HCT116 (cell line): Measurements from ENCODE around the gene PLEKHO2. TPM values are rescaled to one million over a fixed set of nuclear protein-coding genes. Genes with fewer than 3 reads are reported as not detected.

Experiments used
- ATAC-seq: fragments of 200-7000 bp; cut with Tn5 transposase; 2 replicates; pipeline ENCODE4 v1.9.1; 2020; ENCODE audit warnings: mild to moderate bottlenecking, moderate library complexity
- BruUV-seq: library from RNA; stranded (reverse); fragments of 400-500 nt; replicated peaks from 2 replicates; lab custom pipeline; 2021; lab: Mats Ljungman, UMichigan
- CTCF ChIA-PET: fragments of 300-600 bp; sonication (Branson Sonifier 250); formaldehyde crosslinking; loops from one replicate; lab custom pipeline; 2021; ENCODE audit warnings: antibody characterized with exemption; lab: Charles Lee
- POLR2A ChIA-PET: fragments of 300-600, 350-600 bp; sonication (Branson Sonifier 250); formaldehyde crosslinking; loops from one replicate; lab custom pipeline; 2021; ENCODE audit warnings: antibody characterized with exemption; lab: Charles Lee
- RAD21 ChIA-PET, 2 experiments: fragments of 300-600 bp; sonication (Branson Sonifier 250); formaldehyde crosslinking; loops; one replicate each; lab custom pipeline; 2023; ENCODE audit warnings: low total read pairs in 2 of 2; ENCODE audit not compliant: uncharacterized antibody in 2 of 2, unreplicated experiment in 2 of 2, low non-redundant PET in 1 of 2; lab: Charles Lee
- DNase-seq: peaks from one replicate; pipeline ENCODE4 v3.0.0-alpha.2; 2010; ENCODE audit warnings: low read depth, low spot score
- H2AFZ ChIP-seq: fragments of 200-600 bp; shearing (Covaris generic), sonication (generic); 2 replicates; pipeline ENCODE4 v1.6.1; 2017; ENCODE audit warnings: low read depth, mixed run types, mixed read lengths, antibody characterized with exemption, low read length; ENCODE audit not compliant: poor library complexity, severe bottlenecking
- H3K27ac ChIP-seq: 2 replicates; pipeline ENCODE4 v1.5.1; 2012; ENCODE audit warnings: low read depth, low read length
- H3K27me3 ChIP-seq: fragments of 200-600 bp; sonication (generic); 2 replicates; pipeline ENCODE4 v1.6.1; 2016; ENCODE audit warnings: mixed run types, low read length, mixed read lengths; ENCODE audit not compliant: insufficient read depth
- H3K36me3 ChIP-seq, 2 experiments: fragments of 200-500 bp in 1 of 2; fragments of 200-600 bp in 1 of 2; sonication (Bioruptor generic) in 1 of 2; sonication (generic) in 1 of 2; 2 replicates each; pipeline versions ENCODE4 v1.5.1 to v1.6.1; 2014 to 2016; ENCODE audit warnings: low read length in 2 of 2, inconsistent platforms in 1 of 2, mixed read lengths in 1 of 2, mixed run types in 1 of 2; ENCODE audit not compliant: insufficient read depth in 2 of 2, control insufficient read depth in 1 of 2
- H3K4me1 ChIP-seq, 2 experiments: fragments of 200-600 bp in 1 of 2; sonication (generic) in 1 of 2; 2 replicates each; pipeline versions ENCODE4 v1.5.1 to v1.6.1; 2012 to 2017; ENCODE audit warnings: low read length in 2 of 2, inconsistent platforms in 1 of 2, mild to moderate bottlenecking in 1 of 2, mixed read lengths in 1 of 2, mixed run types in 1 of 2, moderate library complexity in 1 of 2; ENCODE audit not compliant: insufficient read depth in 2 of 2, control insufficient read depth in 1 of 2
- H3K4me2 ChIP-seq: fragments of 200-600 bp; sonication (generic); 2 replicates; pipeline ENCODE4 v1.6.1; 2017; ENCODE audit warnings: mixed run types, low read length, mixed read lengths
- H3K4me3 ChIP-seq, 2 experiments: fragments of 200-600 bp in 1 of 2; sonication (generic) in 1 of 2; replicated peaks in 1 of 2; 2 replicates each; pipeline ENCODE4 v1.5.1; 2011 to 2016; ENCODE audit warnings: low read length in 2 of 2, control low read depth in 1 of 2, low read depth in 1 of 2, mild to moderate bottlenecking in 1 of 2, mixed read lengths in 1 of 2, mixed run types in 1 of 2
- H3K79me2 ChIP-seq: fragments of 200-600 bp; sonication (generic); 2 replicates; pipeline ENCODE4 v1.6.1; 2017; ENCODE audit warnings: mild to moderate bottlenecking, mixed run types, low read length, moderate library complexity, mixed read lengths; ENCODE audit not compliant: insufficient read depth
- H3K9ac ChIP-seq: fragments of 200-600 bp; sonication (generic); 2 replicates; pipeline ENCODE4 v1.6.1; 2016; ENCODE audit warnings: low read length, mixed read lengths
- H3K9me2 ChIP-seq: fragments of 200-600 bp; sonication (generic), shearing (Covaris generic); 2 replicates; pipeline ENCODE4 v1.6.1; 2017; ENCODE audit warnings: mixed run types, mild to moderate bottlenecking, moderate library complexity; ENCODE audit not compliant: insufficient read depth
- H3K9me3 ChIP-seq, 2 experiments: fragments of 200-500 bp in 1 of 2; fragments of 200-600 bp in 1 of 2; sonication (Bioruptor generic) in 1 of 2; sonication (generic) in 1 of 2; 2 replicates each; pipeline ENCODE4 v1.6.1; 2014 to 2017; ENCODE audit warnings: low read length in 2 of 2, mixed read lengths in 2 of 2, inconsistent platforms in 1 of 2, low read depth in 1 of 2, mild to moderate bottlenecking in 1 of 2, mixed run types in 1 of 2, moderate library complexity in 1 of 2; ENCODE audit not compliant: control insufficient read depth in 1 of 2, insufficient read depth in 1 of 2
- H4K20me1 ChIP-seq: fragments of 200-600 bp; sonication (generic), shearing (Covaris generic); 2 replicates; pipeline ENCODE4 v1.6.1; 2017; ENCODE audit warnings: mixed run types, mild to moderate bottlenecking, moderate library complexity; ENCODE audit not compliant: insufficient read depth
- CBX3 ChIP-seq: IDR thresholded peaks from 2 replicates; pipeline ENCODE4 v1.6.1; 2012; ENCODE audit warnings: low read depth
- ELF1 ChIP-seq: IDR thresholded peaks from 2 replicates; pipeline ENCODE4 v1.6.1; 2012; ENCODE audit warnings: low read depth, borderline replicate concordance
- SIN3A ChIP-seq: IDR thresholded peaks from 2 replicates; pipeline ENCODE4 v1.6.1; 2012; ENCODE audit warnings: low read depth
- YY1 ChIP-seq: IDR thresholded peaks from 2 replicates; pipeline ENCODE4 v1.6.1; 2011; ENCODE audit warnings: low read length, low read depth, moderate library complexity, mild to moderate bottlenecking; ENCODE audit not compliant: insufficient replicate concordance; ENCODE audit errors: extremely low read depth
- ZNF274 ChIP-seq: fragments of 200-500 bp; sonication (Bioruptor generic); IDR thresholded peaks from 2 replicates; pipeline ENCODE4 v1.6.1; 2014; ENCODE audit warnings: mild to moderate bottlenecking, low read depth, low read length, inconsistent platforms
- intact Hi-C: fragments of 100-400 bp; cut with micrococcal nuclease; formaldehyde crosslinking; loops from 2 replicates; pipeline ENCODE4 v1.10.0; 2022
- total RNA-seq: library from RNA; stranded (reverse); gene quantifications from one replicate; pipeline ENCODE4 v1.2.1, GENCODE V29; 2021; ENCODE audit not compliant: unreplicated experiment
- TF ChIP-seq, protein P1 (sequence below): IDR thresholded peaks from 2 replicates; pipeline ENCODE4 v1.6.1; 2012

Gene PLEKHO2
- total RNA-seq, 1 experiment from 2014 or later, result 8.0 TPM

DNA sequence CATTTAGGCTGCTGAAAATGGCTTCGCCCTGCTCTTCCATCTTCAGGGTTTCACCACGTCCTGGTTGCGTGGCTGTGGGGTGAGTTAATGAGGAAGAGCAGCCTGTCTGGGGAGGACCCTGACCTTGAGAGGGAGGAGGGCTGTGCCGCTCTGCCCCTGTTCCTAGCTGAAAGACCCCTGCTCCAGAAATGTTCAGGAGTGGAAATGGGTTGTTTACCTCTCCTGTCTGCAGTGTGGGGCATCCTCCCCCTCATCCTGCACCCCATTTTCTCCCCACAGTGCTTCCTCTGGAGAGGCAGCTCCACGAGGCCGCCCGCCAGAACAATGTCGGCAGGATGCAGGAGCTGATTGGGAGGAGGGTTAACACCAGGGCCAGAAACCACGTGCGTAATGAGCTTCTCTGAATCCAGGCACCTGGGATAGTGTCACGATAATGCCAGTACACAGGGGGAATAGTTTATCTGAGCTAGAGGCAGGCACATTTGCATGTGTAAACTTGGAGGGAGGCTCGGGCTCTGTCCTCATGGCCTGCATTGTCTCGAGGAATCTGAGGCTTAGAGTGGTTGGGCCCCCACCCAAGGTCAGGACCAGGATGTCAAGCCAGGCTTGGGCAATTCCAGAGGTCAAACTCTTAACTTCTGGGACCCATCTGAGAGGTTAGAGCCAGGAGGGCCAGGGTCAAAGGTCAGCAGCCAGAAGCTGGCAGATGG, 74.0 kb downstream of the PLEKHO2 start:
- Histone ChIP-seq H3K4me2 (no peak overlapping the region), H3K9me3 (no peaks in the 10 kb centered on the region), H3K4me1 (peaks cover 2 to 19% of the 10 kb centered on the region in 2 experiments; a peak in 3 of 4 replicates), H3K27ac (no peak overlapping the region), H3K36me3 (no peaks in the 10 kb centered on the region), H3K9ac (no peak overlapping the region), H3K4me3 (no peak overlapping the region)
- intact Hi-C loops, result no loop called here
- POLR2A ChIA-PET, result no interaction called here
- ATAC-seq, result no peak
- RAD21 ChIA-PET, result no interaction called here
- CTCF ChIA-PET, result no interaction called here
- TF ChIP-seq SIN3A (no peak), ZNF274 (no peak), CBX3 (no peak), ELF1 (no peak)
- TF ChIP-seq, protein P1, sequence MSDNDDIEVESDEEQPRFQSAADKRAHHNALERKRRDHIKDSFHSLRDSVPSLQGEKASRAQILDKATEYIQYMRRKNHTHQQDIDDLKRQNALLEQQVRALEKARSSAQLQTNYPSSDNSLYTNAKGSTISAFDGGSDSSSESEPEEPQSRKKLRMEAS, result no peak
- TF ChIP-seq, all 23 proteins: peak for 0
- no peaks in the 10 kb centered on the region for H3K27me3 ChIP-seq
- H3K79me2 ChIP-seq, result 0 out of 2 replicates have a peak, but pooled peaks cover 6% of the 10 kb centered on the region
- H4K20me1 ChIP-seq, result no peaks in the 10 kb centered on the region
- no peaks in the 10 kb centered on the region for H3K9me2 ChIP-seq
- no peak for DNase-seq
- H2AFZ ChIP-seq, result no peak overlapping the region
- no TSS peak for BruUV-seq

DNA sequence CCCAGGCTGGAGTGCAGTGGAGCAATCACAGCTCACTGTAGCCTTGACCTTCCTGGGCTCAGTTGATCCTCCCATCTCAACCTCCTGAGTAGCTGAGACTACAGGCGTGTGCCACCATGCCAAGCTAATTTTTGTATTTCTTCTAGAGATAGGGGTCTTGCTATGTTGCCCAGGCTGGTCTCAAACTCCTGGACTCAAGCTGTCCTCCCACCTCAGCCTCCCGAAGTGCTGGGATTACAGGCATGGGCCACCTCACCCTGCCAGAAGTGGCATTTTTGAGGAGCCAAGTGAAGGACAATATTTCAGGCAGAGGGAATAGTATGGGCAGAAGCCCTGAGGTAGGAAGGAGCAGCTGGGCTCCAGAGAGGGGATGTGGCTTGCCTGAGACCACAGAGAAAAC, 74.7 kb downstream of the PLEKHO2 start:
- Histone ChIP-seq H3K4me2 (no peak overlapping the region), H3K79me2 (0 out of 2 replicates have a peak, but pooled peaks cover 6% of the 10 kb centered on the region), H3K36me3 (no peaks in the 10 kb centered on the region), H3K9me3 (no peaks in the 10 kb centered on the region), H4K20me1 (no peaks in the 10 kb centered on the region), H3K4me1 (peaks cover 2 to 12% of the 10 kb centered on the region in 2 experiments; a peak in 3 of 4 replicates), H3K27me3 (no peaks in the 10 kb centered on the region), H3K4me3 (no peak overlapping the region), H3K27ac (no peak overlapping the region), H3K9me2 (no peaks in the 10 kb centered on the region), H2AFZ (no peak overlapping the region), H3K9ac (no peak overlapping the region)
- ATAC-seq, result no peak
- POLR2A ChIA-PET, result no interaction called here
- CTCF ChIA-PET, result no interaction called here
- DNase-seq, result no peak
- intact Hi-C loops, result no loop called here
- no peak for TF ChIP-seq CBX3
- no peak for TF ChIP-seq YY1
- no peak for TF ChIP-seq SIN3A
- no TSS peak for BruUV-seq
- RAD21 ChIA-PET, result no interaction called here
